ENCODE results near the gene TBC1D19.

Gene TBC1D19

DNA sequence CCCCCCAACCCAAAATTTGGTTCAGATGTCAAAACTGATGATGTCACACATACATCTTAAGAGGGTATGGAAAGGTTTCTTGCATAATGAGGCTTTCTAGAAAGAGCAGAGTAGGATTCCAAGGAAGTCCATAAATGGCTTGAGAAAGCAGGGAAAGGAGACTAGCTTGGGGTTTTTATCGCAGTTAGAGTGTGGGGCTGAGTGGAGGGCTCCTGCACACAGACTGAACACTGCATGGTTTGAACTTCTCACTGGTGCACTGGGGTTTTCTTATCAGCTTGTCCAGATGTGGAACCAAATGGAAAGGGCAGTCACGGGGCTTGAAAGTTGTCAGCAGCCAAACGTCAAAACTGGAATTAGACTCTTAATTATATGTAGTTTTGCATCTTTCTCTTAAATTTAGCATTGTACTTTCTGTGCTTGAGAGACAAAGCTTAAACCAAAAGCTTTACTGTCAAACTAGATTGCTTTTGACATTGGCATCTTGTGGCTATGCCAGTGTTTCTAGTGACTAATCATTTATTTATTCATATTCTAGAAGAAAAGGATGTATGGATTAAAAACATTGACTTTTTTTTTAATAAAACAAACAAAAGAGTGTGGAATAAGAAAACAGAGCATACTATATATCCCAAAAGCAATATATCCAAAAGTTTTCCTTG lies 198.4 kb downstream of the TBC1D19 start:
- no peak for DNase-seq (ENCODE audit: low read depth in 2 of 2)

DNA sequence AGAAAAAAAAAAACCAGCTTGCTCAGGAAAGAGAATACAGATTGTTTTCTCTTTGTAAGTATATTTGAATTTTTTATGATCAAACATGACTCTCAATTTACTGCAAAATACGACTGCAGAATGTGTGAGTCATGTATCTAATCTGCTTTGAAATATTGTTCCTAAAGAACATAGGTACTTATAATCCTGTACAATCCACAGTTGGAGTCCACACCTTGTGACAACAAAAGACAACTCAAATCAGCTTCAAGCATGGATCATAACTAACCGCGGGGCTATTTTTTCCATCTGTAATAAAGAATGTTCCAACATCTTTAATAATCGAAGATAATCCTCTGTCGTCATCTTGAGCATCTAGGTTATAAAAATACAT lies 198.9 kb downstream of the TBC1D19 start:
- DNase-seq (ENCODE audit: low read depth in 2 of 2) = no peak

GRCh38 chr4:26784207-26784865 lies 200.5 kb downstream of the TBC1D19 start:
- no peak for DNase-seq (ENCODE audit: low read depth in 2 of 2)

DNA sequence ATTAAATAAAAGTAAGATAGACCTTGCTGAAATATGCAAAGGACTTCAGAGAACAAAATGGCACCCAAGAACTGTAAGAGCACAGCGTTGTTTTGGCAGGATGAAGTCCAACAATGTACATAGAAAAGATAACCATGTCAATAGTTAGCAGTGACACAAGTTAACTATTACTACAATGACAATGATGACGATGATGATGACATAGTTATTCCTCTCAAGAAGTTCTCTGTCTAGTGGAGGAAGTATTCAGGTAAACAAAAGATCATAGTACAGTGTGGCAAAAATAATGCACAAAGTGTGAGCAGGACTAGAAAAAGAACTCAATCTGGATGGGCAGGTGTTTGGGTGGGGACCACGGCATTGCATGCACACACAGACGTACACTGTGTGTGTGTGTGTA lies 201.4 kb downstream of the TBC1D19 start:
- no peak for DNase-seq (ENCODE audit: low read depth in 2 of 2)

- no peak for DNase-seq (ENCODE audit: low read depth in 2 of 2)
Measured at GRCh38 chr4:26785810-26786209, 201.9 kb downstream of the TBC1D19 start.

DNA sequence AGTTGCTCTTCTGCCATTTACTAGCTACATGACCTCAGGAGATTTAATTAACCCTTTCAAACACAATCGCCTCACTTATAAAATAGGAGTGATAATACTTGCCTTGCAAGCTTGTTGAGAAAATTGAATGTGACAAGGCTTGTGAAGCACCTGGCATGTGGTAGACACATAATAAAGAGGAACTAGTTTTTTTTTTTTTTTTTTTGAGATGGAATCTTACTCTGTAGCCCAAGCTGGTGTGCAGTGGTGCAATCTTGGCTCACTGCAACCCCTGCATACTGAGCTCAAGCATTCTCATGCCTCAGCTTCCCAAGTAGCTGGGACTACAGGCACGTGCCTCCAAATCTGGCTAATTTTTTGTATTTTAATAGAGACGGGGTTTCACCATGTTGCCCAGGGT lies 203.0 kb downstream of the TBC1D19 start:
- no peak for DNase-seq (ENCODE audit: low read depth in 2 of 2)

DNA sequence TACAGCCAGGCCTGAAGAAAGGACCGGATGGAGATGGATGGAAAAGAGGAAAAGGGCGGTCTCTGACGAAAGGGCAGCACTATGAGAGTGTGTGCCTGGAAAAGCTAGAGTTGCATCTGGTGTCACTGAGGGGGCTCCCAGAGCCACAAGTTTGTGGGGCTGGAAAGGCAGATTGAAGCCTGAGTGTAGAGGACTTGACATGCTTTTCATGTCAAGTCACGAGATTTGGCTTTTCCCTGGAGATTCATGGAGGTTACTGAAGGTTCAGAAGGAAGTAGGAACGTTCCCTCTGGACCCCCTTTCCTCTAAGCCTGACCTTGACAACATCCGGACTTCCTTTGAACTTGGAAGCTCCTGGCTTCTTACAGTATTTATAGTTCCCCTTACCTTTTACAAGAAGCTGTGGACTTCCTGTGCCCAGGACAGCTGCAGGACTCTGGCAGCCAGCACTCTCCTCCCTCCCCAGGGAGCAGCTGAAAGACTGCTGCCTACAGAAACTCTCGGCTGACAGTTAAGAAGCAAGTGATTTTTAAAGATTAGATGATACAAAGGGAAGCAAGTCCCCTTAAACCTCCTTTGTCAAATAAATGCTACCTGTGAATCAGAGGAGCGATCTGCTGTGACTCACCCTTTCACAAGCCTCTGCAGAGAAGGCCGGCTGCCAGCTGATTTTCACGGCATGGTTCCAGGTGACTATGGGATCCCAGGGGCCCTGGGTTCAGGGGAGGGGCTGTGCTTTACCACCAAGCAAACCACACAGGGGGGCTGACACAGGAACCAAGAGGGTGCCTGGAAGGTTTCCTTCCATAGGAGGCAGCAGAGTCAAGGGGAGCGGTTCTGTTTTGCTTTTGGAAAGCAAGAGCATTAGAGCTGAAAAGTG lies 203.8 kb downstream of the TBC1D19 start:
- DNase-seq (ENCODE audit: low read depth in 2 of 2) = peak in 1 of 2 donors; percentile 3

- no peak for DNase-seq (ENCODE audit: low read depth in 2 of 2)
Measured at GRCh38 chr4:26788341-26788733, 204.5 kb downstream of the TBC1D19 start.

DNA sequence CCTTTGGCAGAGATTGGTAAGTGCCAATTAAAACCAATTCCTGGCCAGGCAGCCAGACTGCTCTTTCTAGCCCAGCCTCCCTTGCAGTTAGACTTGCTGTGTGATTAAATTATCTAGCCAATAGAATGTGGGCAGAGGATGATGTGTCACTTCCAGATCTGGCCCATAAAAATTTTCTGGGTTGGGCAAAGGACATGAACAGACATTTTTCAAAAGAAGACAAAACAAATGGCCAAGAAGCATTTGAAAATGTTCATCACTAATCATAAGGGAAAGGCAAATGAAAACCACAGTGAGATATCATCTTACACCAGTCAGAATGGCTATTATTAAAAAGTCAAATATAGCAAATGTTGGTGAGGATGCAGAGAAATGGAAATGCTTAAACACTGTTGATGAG lies 205.3 kb downstream of the TBC1D19 start:
- no peak for DNase-seq (ENCODE audit: low read depth in 2 of 2)

- DNase-seq (ENCODE audit: low read depth in 2 of 2) = no peak
Measured at GRCh38 chr4:26791346-26791745, 207.5 kb downstream of the TBC1D19 start.

DNA sequence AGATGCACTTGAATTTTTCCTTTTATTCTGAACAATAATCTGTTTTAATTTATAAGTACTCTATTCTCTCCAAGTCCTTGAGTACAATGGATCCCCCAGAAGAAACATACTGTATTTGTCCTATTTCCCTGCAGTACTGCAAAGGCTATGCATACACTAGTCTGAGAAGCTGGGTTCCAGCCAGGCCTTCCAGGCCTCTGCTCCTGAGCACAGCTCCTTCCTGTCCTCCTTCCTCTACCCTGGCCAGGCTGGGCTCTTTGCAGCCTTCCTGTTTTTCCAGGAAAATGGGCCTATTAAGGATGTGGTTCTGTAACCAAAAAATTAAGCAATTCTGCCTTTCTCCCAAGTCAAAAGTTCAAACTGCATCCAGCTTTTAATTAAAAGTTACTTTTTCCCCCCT lies 208.8 kb downstream of the TBC1D19 start:
- no peak for DNase-seq (ENCODE audit: low read depth in 2 of 2)

DNA sequence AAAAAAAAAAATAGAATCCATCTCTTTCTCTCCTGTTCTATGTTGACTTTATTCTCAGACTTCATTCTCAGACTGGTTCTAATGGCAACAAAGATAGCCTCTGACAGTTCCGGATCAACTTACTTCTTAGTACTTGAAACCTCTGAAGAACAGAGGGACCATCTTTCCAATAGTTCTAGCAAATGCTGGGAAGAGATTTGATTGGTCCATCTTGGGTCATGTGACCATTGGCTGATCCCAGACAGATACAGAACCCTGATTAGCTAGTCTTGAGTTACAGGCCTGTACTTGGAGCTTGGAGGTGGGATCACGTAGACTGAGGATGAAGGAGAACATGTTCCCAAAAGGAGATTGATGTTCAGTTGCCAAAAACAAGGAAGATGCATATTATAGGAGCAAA lies 209.9 kb downstream of the TBC1D19 start:
- DNase-seq (ENCODE audit: low read depth in 2 of 2) = no peak

- no peak for DNase-seq (ENCODE audit: low read depth in 2 of 2)
Measured at GRCh38 chr4:26796081-26796480, 212.2 kb downstream of the TBC1D19 start.

DNA sequence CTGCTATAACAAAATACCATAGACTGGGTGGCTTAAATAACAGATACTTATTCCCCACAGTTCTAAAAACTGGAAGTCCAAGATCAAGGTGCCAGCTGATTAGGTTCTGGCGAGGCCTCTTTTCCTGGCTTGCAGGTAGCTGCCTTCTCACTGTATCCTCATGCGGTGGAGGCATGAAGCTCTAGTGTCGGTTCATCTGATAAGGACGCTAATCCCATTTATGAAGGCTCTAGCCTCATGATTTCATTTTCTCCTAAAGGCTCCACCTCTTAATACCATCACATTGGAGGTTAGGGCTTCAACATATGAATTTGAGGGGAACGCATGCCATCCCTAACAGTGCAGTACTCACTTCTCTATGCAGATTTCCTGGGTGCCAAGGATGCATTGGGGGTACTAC lies 218.9 kb downstream of the TBC1D19 start:
- DNase-seq (ENCODE audit: low read depth in 2 of 2) = no peak

- DNase-seq (ENCODE audit: low read depth in 2 of 2) = no peak
Measured at GRCh38 chr4:26803211-26803861, 219.5 kb downstream of the TBC1D19 start.

DNA sequence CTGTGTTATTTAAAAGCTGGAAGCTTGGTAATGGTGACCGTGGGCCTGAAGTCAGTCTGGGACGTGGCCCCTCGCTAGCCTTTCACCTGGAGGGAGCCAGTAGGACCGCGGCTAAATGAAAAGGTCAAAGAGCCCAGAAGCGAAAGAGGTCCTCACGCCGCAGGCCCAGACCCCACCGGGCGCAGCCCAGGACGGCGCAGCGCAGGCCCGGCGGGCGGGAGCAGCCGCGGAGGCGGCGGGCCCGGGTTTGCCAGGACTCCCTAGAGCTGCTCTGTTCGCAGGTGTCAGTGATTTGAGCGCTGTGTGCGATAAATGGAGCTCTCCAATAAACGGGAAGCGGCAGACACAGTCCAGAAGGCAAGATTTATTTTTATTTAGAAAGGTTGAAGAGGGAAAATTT lies 220.6 kb downstream of the TBC1D19 start:
- DNase-seq (ENCODE audit: low read depth in 2 of 2) = no peak

DNA sequence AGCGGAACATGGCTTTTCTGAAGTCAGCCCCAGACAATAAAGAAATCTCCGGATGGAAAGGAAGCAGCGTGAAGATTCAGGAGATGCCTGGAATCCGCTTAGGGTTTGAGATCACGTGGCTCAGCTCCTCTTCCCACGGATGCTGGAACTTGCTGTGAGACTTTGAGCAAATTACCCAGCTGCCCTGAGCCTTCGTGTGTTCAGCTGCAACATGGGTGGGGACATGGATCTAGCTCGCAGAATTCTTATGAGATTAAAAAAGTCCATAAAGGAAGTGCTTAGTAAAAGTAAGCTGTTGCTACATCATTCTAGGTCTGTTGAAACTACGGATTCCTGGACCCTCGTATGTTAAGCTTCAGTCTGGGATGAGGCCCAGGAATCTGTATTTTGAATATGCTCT lies 221.0 kb downstream of the TBC1D19 start:
- no peak for DNase-seq (ENCODE audit: low read depth in 2 of 2)

Data from stimulated activated CD8-positive, alpha-beta memory T cell treated with anti-CD3 and anti-CD28 coated beads, Interleukin-15, amount 100 ng/mL, for 4 hours (primary cell).